GM12878 (cell line): Measurements from ENCODE around the gene FDPS. TPM values are rescaled to one million over a fixed set of nuclear protein-coding genes. Genes with fewer than 3 reads are reported as not detected.

Experiments used
- ATAC-seq: fragments of 200-7000 bp; cut with Tn5 transposase; 3 replicates; pipeline ENCODE4 v1.9.1; 2020; ENCODE audit warnings: mild to moderate bottlenecking, moderate library complexity
- BruUV-seq: library from RNA; stranded (reverse); fragments of 400-500 nt; replicated peaks from 2 replicates; lab custom pipeline; 2021; lab: Mats Ljungman, UMichigan
- CTCF ChIA-PET: fragments of 300-600 bp; sonication (Branson Sonifier 250); formaldehyde crosslinking; extraction: SDS; loops from one replicate; lab custom pipeline; 2021; ENCODE audit warnings: inconsistent platforms; lab: Yijun Ruan, JAX
- POLR2A ChIA-PET: fragments of 350-600 bp; formaldehyde crosslinking; extraction: SDS; loops from one replicate; lab custom pipeline; 2021; ENCODE audit warnings: inconsistent platforms; lab: Charles Lee
- RAD21 ChIA-PET: fragments of 300-600 bp; sonication (Branson Sonifier 250); formaldehyde crosslinking; loops from one replicate; lab custom pipeline; 2023; ENCODE audit warnings: antibody characterized with exemption; ENCODE audit not compliant: unreplicated experiment; lab: Charles Lee
- SMC1A ChIA-PET: fragments of 300-600 bp; sonication (Branson Sonifier 250); formaldehyde crosslinking; loops from one replicate; lab custom pipeline; 2023; ENCODE audit not compliant: unreplicated experiment, uncharacterized antibody; lab: Charles Lee
- DNase-seq: peaks from one replicate; pipeline ENCODE4 v3.0.0-alpha.2; 2011; ENCODE audit warnings: low read depth, low spot score
- FAIRE-seq: peaks from 3 replicates; lab custom pipeline; 2011; peaks lifted over from hg19 to GRCh38; lab: Jason Lieb, UNC
- H2AFZ ChIP-seq: 2 replicates; pipeline ENCODE4 v1.6.0; 2011; ENCODE audit warnings: low read depth, low read length, control low read depth; ENCODE audit not compliant: control insufficient read depth
- H3K27ac ChIP-seq: 2 replicates; pipeline ENCODE4 v1.5.1; 2011; ENCODE audit warnings: control low read depth; ENCODE audit not compliant: control insufficient read depth, insufficient read depth
- H3K27me3 ChIP-seq, 2 experiments: replicated peaks in 1 of 2; 2 replicates each; pipeline versions ENCODE4 v1.6.0 to v1.6.1; 2011; ENCODE audit warnings: low read length in 1 of 2; ENCODE audit not compliant: control insufficient read depth in 2 of 2, insufficient read depth in 2 of 2
- H3K36me3 ChIP-seq, 2 experiments: 2 replicates each; pipeline ENCODE4 v1.5.1; 2011; ENCODE audit warnings: low read length in 1 of 2; ENCODE audit not compliant: control insufficient read depth in 2 of 2, insufficient read depth in 2 of 2
- H3K4me1 ChIP-seq: 2 replicates; pipeline ENCODE4 v1.6.1; 2011; ENCODE audit warnings: mild to moderate bottlenecking, low read length, moderate library complexity, mixed read lengths; ENCODE audit not compliant: control insufficient read depth, insufficient read depth
- H3K4me2 ChIP-seq: 2 replicates; pipeline ENCODE4 v1.6.0; 2011; ENCODE audit warnings: control low read depth; ENCODE audit not compliant: control insufficient read depth, insufficient read depth
- H3K4me3 ChIP-seq: fragments of 200-600 bp; sonication (generic); 2 replicates; pipeline ENCODE4 v1.5.1; 2016
- H3K79me2 ChIP-seq: 2 replicates; pipeline ENCODE4 v1.6.0; 2011; ENCODE audit warnings: low read length; ENCODE audit not compliant: control insufficient read depth, insufficient read depth
- H3K9ac ChIP-seq: 2 replicates; pipeline ENCODE4 v1.8.0; 2011; ENCODE audit warnings: low read length, control low read depth, mixed read lengths; ENCODE audit not compliant: control insufficient read depth, insufficient read depth
- H3K9me3 ChIP-seq: replicated peaks from 3 replicates; pipeline ENCODE4 v1.5.1; 2011; ENCODE audit warnings: mild to moderate bottlenecking, low read length; ENCODE audit not compliant: control insufficient read depth, insufficient read depth
- H4K20me1 ChIP-seq: 2 replicates; pipeline ENCODE4 v1.6.0; 2011; ENCODE audit not compliant: control insufficient read depth, insufficient read depth
- ATF7 ChIP-seq: fragments of 450-650 bp; IDR thresholded peaks from 2 replicates; pipeline ENCODE4 v1.6.1; 2016; ENCODE audit warnings: low read depth, mild to moderate bottlenecking
- BRCA1 ChIP-seq: IDR thresholded peaks from 2 replicates; pipeline ENCODE4 v1.6.1; 2011; ENCODE audit warnings: low read depth, low read length, improper control_type of control experiment
- CBFB ChIP-seq: IDR thresholded peaks from 2 replicates; pipeline ENCODE4 v1.6.1; 2016; ENCODE audit warnings: antibody characterized with exemption, low read depth
- CREB1 ChIP-seq: IDR thresholded peaks from 2 replicates; pipeline ENCODE4 v1.6.1; 2012; ENCODE audit warnings: low read depth, mild to moderate bottlenecking, inconsistent platforms
- EGR1 ChIP-seq, 2 experiments: IDR thresholded peaks; 1 replicate in 1 of 2; 2 replicates in 1 of 2; pipeline ENCODE4 v1.6.1; 2011 to 2012; ENCODE audit warnings: low read depth in 2 of 2, low read length in 2 of 2, borderline replicate concordance in 1 of 2, mild to moderate bottlenecking in 1 of 2, moderate library complexity in 1 of 2
- POLR2AphosphoS5 ChIP-seq: IDR thresholded peaks from 2 replicates; pipeline ENCODE4 v1.6.1; 2011; ENCODE audit warnings: mild to moderate bottlenecking, low read length, inconsistent platforms
- POU2F2 ChIP-seq: IDR thresholded peaks from 3 replicates; pipeline ENCODE4 v1.6.1; 2011; ENCODE audit warnings: low read depth, mild to moderate bottlenecking, low read length, borderline replicate concordance
- RELA ChIP-seq: fragments of 450-650 bp; IDR thresholded peaks from 2 replicates; pipeline ENCODE4 v1.8.0; 2014; ENCODE audit warnings: borderline replicate concordance; ENCODE audit not compliant: partially characterized antibody
- SRF ChIP-seq, 2 experiments: IDR thresholded peaks; 2 replicates each; pipeline ENCODE4 v1.6.1; 2011; ENCODE audit warnings: low read depth in 2 of 2, low read length in 2 of 2, mild to moderate bottlenecking in 1 of 2, moderate library complexity in 1 of 2
- SUPT20H ChIP-seq: IDR thresholded peaks from 2 replicates; pipeline ENCODE4 v1.6.1; 2011; ENCODE audit warnings: low read depth, mild to moderate bottlenecking, low read length, moderate library complexity, borderline replicate concordance; ENCODE audit not compliant: control insufficient read depth
- ZNF207 ChIP-seq: fragments of 450-650 bp; IDR thresholded peaks from 2 replicates; pipeline ENCODE4 v1.6.1; 2014; ENCODE audit warnings: antibody characterized with exemption, mild to moderate bottlenecking, borderline replicate concordance
- ZNF384 ChIP-seq: IDR thresholded peaks from 2 replicates; pipeline ENCODE4 v1.6.1; 2012; ENCODE audit warnings: low read depth, mild to moderate bottlenecking, low read length, improper control_type of control experiment, borderline replicate concordance
- ZSCAN29 ChIP-seq: fragments of 450-650 bp; IDR thresholded peaks from 2 replicates; pipeline ENCODE4 v1.6.1; 2017; ENCODE audit warnings: mild to moderate bottlenecking, moderate library complexity
- WGBS: methylation state at CpG from one replicate; pipeline ENCODE4 v1.1.6; 2016; ENCODE audit warnings: low lambda C conversion rate; ENCODE audit not compliant: insufficient replicate concordance, insufficient coverage; ENCODE audit errors: missing lambda C conversion rate; 5-methylcytosine and 5-hydroxymethylcytosine counted together
- in situ Hi-C: fragments of 300-500 bp; cut with MboI; formaldehyde crosslinking; loops from 9 replicates; pipeline ENCODE4 v1.14.3; 2018; ENCODE audit warnings: mixed read lengths
- intact Hi-C: fragments of 100-400 bp; cut with micrococcal nuclease; formaldehyde crosslinking; loops from one replicate; pipeline ENCODE4 v1.14.2; 2022; ENCODE audit not compliant: unreplicated experiment
- polyA plus RNA-seq, 11 experiments: library from polyadenylated mRNA; depleted of rRNA in 4 of 11; unstranded in 6 of 11; stranded (reverse) in 5 of 11; fragments of >200 nt; fragmentation: Nextera tagmentation in 4 of 11; fragmentation: Illumina TruSeq in 1 of 11; extraction: Ambion mirVana in 4 of 11; extraction: Trizol in 1 of 11; gene quantifications; 1 replicate in 1 of 11; 2 replicates in 10 of 11; pipeline versions ENCODE4 v1.2.1 to v1.2.3, GENCODE V29; 2011 to 2016; ENCODE audit warnings: inconsistent platforms in 2 of 11, missing spikeins in 2 of 11, low read depth in 1 of 11
- total RNA-seq, 4 experiments: library from RNA; depleted of rRNA in 3 of 4; stranded (reverse); fragments of >200 nt in 3 of 4; fragmentation: Illumina TruSeq in 1 of 4; extraction: Trizol in 1 of 4; gene quantifications; 2 replicates each; pipeline versions ENCODE4 v1.2.1 to v1.2.3, GENCODE V29; 2013 to 2021
- TF ChIP-seq, protein P1 (sequence below): fragments of 450-650 bp; conservative IDR thresholded peaks from 2 replicates; pipeline ENCODE4 v1.6.1; 2017; ENCODE audit warnings: mild to moderate bottlenecking, moderate library complexity
- TF ChIP-seq, protein P2 (sequence below): IDR thresholded peaks from 2 replicates; pipeline ENCODE4 v1.6.1; 2012; ENCODE audit warnings: mild to moderate bottlenecking, low read depth, low read length
- TF ChIP-seq, protein P3 (sequence below): IDR thresholded peaks from 2 replicates; pipeline ENCODE4 v1.6.1; 2012; ENCODE audit warnings: low read depth, low read length, improper control_type of control experiment
- TF ChIP-seq, protein P4 (sequence below): fragments of 450-650 bp; IDR thresholded peaks from 2 replicates; pipeline ENCODE4 v1.6.1; 2017; ENCODE audit warnings: mild to moderate bottlenecking, low read depth, inconsistent platforms; ENCODE audit not compliant: poor library complexity, severe bottlenecking

The FDPS gene
- total and polyA plus RNA-seq, 10 of the 15 experiments (the other 5 are each of a cell fraction or from before 2014, with no cell fraction given): 405 to 1,156 (median 487) TPM

DNA sequence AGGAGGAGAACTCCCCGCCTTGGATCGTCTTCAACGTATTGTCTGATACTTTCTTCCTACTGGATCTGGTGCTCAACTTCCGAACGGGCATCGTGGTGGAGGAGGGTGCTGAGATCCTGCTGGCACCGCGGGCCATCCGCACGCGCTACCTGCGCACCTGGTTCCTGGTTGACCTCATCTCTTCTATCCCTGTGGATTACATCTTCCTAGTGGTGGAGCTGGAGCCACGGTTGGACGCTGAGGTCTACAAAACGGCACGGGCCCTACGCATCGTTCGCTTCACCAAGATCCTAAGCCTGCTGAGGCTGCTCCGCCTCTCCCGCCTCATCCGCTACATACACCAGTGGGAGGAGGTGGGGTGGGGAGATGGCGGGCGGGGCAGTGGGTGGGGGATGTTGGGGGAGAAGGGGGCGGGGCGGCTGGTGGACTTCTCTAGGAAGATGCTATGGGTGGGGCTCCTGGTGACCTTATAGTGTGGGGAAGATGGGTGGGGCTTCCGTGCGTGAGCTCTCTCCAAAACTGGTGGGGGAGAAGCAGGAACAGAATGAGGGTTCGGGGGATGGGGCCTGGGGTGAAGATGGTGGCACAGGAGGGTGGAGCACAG lies 26.1 kb upstream of the FDPS start:
- ChIA-PET POLR2A (no interaction called here), SMC1A (interaction anchor here (0.9 kb wide), 1 partner anchor 34 kb away, joined by 3 read pairs; no protein-coding TSS in a partner anchor), CTCF (no interaction called here), RAD21 (no interaction called here)
- in situ Hi-C loops (no loop called here), intact Hi-C loops (no loop called here)
- no peaks in the 10 kb centered on the region for H3K36me3 ChIP-seq
- H3K27me3 ChIP-seq: no peaks in the 10 kb centered on the region
- no peak overlapping the region for H3K9ac ChIP-seq
- no peaks in the 10 kb centered on the region for H4K20me1 ChIP-seq
- H3K27ac ChIP-seq: no peak overlapping the region
- H3K79me2 ChIP-seq: no peaks in the 10 kb centered on the region
- WGBS: 87% methylated on average over 24 of the region's 29 CpGs
- DNase-seq (no peak), ATAC-seq (no peak), FAIRE-seq (no peak)
- H3K9me3 ChIP-seq: no peaks in the 10 kb centered on the region
- no peak overlapping the region for H2AFZ ChIP-seq
- no peak overlapping the region for H3K4me3 ChIP-seq
- no peak overlapping the region for H3K4me2 ChIP-seq
- no TSS peak for BruUV-seq
- H3K4me1 ChIP-seq: peaks cover 3% of the 10 kb centered on the region; the same call in 1 of the 2 replicates
- TF ChIP-seq ZSCAN29 (no peak), SRF (IDR thresholded peaks at IDR 0.05; ENCODE audit: low read depth in 2 of 2, low read length in 2 of 2) (no peak), ZNF384 (no peak), EGR1 (IDR thresholded peaks at IDR 0.05; ENCODE audit: borderline replicate concordance in 1 of 2, low read depth in 2 of 2, low read length in 2 of 2) (no peak), CREB1 (no peak), SUPT20H (no peak), POU2F2 (no peak), ATF7 (no peak), RELA (no peak), BRCA1 (no peak), ZNF207 (no peak), POLR2AphosphoS5 (no peak), CBFB (no peak)
- TF ChIP-seq, protein P1, sequence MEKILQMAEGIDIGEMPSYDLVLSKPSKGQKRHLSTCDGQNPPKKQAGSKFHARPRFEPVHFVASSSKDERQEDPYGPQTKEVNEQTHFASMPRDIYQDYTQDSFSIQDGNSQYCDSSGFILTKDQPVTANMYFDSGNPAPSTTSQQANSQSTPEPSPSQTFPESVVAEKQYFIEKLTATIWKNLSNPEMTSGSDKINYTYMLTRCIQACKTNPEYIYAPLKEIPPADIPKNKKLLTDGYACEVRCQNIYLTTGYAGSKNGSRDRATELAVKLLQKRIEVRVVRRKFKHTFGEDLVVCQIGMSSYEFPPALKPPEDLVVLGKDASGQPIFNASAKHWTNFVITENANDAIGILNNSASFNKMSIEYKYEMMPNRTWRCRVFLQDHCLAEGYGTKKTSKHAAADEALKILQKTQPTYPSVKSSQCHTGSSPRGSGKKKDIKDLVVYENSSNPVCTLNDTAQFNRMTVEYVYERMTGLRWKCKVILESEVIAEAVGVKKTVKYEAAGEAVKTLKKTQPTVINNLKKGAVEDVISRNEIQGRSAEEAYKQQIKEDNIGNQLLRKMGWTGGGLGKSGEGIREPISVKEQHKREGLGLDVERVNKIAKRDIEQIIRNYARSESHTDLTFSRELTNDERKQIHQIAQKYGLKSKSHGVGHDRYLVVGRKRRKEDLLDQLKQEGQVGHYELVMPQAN: no peak
- TF ChIP-seq, protein P2, sequence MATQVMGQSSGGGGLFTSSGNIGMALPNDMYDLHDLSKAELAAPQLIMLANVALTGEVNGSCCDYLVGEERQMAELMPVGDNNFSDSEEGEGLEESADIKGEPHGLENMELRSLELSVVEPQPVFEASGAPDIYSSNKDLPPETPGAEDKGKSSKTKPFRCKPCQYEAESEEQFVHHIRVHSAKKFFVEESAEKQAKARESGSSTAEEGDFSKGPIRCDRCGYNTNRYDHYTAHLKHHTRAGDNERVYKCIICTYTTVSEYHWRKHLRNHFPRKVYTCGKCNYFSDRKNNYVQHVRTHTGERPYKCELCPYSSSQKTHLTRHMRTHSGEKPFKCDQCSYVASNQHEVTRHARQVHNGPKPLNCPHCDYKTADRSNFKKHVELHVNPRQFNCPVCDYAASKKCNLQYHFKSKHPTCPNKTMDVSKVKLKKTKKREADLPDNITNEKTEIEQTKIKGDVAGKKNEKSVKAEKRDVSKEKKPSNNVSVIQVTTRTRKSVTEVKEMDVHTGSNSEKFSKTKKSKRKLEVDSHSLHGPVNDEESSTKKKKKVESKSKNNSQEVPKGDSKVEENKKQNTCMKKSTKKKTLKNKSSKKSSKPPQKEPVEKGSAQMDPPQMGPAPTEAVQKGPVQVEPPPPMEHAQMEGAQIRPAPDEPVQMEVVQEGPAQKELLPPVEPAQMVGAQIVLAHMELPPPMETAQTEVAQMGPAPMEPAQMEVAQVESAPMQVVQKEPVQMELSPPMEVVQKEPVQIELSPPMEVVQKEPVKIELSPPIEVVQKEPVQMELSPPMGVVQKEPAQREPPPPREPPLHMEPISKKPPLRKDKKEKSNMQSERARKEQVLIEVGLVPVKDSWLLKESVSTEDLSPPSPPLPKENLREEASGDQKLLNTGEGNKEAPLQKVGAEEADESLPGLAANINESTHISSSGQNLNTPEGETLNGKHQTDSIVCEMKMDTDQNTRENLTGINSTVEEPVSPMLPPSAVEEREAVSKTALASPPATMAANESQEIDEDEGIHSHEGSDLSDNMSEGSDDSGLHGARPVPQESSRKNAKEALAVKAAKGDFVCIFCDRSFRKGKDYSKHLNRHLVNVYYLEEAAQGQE: no peak
- TF ChIP-seq, protein P3, sequence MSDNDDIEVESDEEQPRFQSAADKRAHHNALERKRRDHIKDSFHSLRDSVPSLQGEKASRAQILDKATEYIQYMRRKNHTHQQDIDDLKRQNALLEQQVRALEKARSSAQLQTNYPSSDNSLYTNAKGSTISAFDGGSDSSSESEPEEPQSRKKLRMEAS: no peak
- TF ChIP-seq, protein P4, sequence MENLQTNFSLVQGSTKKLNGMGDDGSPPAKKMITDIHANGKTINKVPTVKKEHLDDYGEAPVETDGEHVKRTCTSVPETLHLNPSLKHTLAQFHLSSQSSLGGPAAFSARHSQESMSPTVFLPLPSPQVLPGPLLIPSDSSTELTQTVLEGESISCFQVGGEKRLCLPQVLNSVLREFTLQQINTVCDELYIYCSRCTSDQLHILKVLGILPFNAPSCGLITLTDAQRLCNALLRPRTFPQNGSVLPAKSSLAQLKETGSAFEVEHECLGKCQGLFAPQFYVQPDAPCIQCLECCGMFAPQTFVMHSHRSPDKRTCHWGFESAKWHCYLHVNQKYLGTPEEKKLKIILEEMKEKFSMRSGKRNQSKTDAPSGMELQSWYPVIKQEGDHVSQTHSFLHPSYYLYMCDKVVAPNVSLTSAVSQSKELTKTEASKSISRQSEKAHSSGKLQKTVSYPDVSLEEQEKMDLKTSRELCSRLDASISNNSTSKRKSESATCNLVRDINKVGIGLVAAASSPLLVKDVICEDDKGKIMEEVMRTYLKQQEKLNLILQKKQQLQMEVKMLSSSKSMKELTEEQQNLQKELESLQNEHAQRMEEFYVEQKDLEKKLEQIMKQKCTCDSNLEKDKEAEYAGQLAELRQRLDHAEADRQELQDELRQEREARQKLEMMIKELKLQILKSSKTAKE: no peak
